ENCODE results near the gene CXCL17. TPM values are rescaled to one million over a fixed set of nuclear protein-coding genes. Genes with fewer than 3 reads are reported as not detected.

Gene CXCL17
- polyA plus RNA-seq, 1 experiment: not detected

- CTCF ChIA-PET: interaction anchor here (2.2 kb wide), 1 partner anchor 40 kb away, joined by 6 read pairs; no protein-coding TSS in a partner anchor
- peaks cover 3% of the 10 kb centered on the region for H3K27me3 ChIP-seq (ENCODE audit: control insufficient read depth, insufficient read depth, low read length)
- H3K9me3 ChIP-seq (ENCODE audit: control insufficient read depth, insufficient read depth, low read length): no peaks in the 10 kb centered on the region
- no peak overlapping the region for H3K4me3 ChIP-seq (ENCODE audit: low read depth, low read length)
- no peak for DNase-seq (ENCODE audit: low read depth, low spot score)
- TF ChIP-seq CTCF (IDR thresholded peaks at IDR 0.05; ENCODE audit: low read depth, low read length): no peak
- H3K27ac ChIP-seq (ENCODE audit: low read depth, low read length): no peak overlapping the region
- POLR2A ChIA-PET: no interaction called here
These were observed 37.8 kb upstream of the CXCL17 start for GRCh38 chr19:42480335-42481095.

- H3K27me3 ChIP-seq (ENCODE audit: control insufficient read depth, insufficient read depth, low read length): peaks cover 6% of the 10 kb centered on the region
- POLR2A ChIA-PET: no interaction called here
- no peak for DNase-seq (ENCODE audit: low read depth, low spot score)
- no peaks in the 10 kb centered on the region for H3K9me3 ChIP-seq (ENCODE audit: control insufficient read depth, insufficient read depth, low read length)
- CTCF ChIA-PET: interaction anchor here (2.2 kb wide), 1 partner anchor 40 kb away, joined by 6 read pairs; no protein-coding TSS in a partner anchor
- H3K4me3 ChIP-seq (ENCODE audit: low read depth, low read length): no peak overlapping the region
- TF ChIP-seq CTCF (IDR thresholded peaks at IDR 0.05; ENCODE audit: low read depth, low read length): no peak
- no peak overlapping the region for H3K27ac ChIP-seq (ENCODE audit: low read depth, low read length)
These were observed 37.0 kb upstream of the CXCL17 start for GRCh38 chr19:42479736-42480135.

- no peak for DNase-seq (ENCODE audit: low read depth, low spot score)
- Histone ChIP-seq H3K27me3 (ENCODE audit: control insufficient read depth, insufficient read depth, low read length) (peaks cover 7% of the 10 kb centered on the region), H3K27ac (ENCODE audit: low read depth, low read length) (no peak overlapping the region), H3K4me3 (ENCODE audit: low read depth, low read length) (no peak overlapping the region), H3K9me3 (ENCODE audit: control insufficient read depth, insufficient read depth, low read length) (no peaks in the 10 kb centered on the region)
- CTCF ChIA-PET: interaction anchor here (2.2 kb wide), 1 partner anchor 39 kb away, joined by 6 read pairs; no protein-coding TSS in a partner anchor
- POLR2A ChIA-PET: no interaction called here
- no peak for TF ChIP-seq CTCF (IDR thresholded peaks at IDR 0.05; ENCODE audit: low read depth, low read length)
These were observed 36.1 kb upstream of the CXCL17 start for GRCh38 chr19:42478765-42479311.

GRCh38 chr19:42477933-42478332 is 35.2 kb upstream of the CXCL17 start:
- H3K4me3 ChIP-seq (ENCODE audit: low read depth, low read length): no peak overlapping the region
- no peak overlapping the region for H3K27ac ChIP-seq (ENCODE audit: low read depth, low read length)
- no peak for TF ChIP-seq CTCF (IDR thresholded peaks at IDR 0.05; ENCODE audit: low read depth, low read length)
- no peaks in the 10 kb centered on the region for H3K9me3 ChIP-seq (ENCODE audit: control insufficient read depth, insufficient read depth, low read length)
- ChIA-PET POLR2A (no interaction called here), CTCF (no interaction called here)
- peaks cover 8% of the 10 kb centered on the region for H3K27me3 ChIP-seq (ENCODE audit: control insufficient read depth, insufficient read depth, low read length)
- no peak for DNase-seq (ENCODE audit: low read depth, low spot score)

- Histone ChIP-seq H3K4me3 (ENCODE audit: low read depth, low read length) (no peak overlapping the region), H3K27me3 (ENCODE audit: control insufficient read depth, insufficient read depth, low read length) (peaks cover 9% of the 10 kb centered on the region), H3K27ac (ENCODE audit: low read depth, low read length) (no peak overlapping the region), H3K9me3 (ENCODE audit: control insufficient read depth, insufficient read depth, low read length) (no peaks in the 10 kb centered on the region)
- CTCF ChIA-PET: no interaction called here
- TF ChIP-seq CTCF (IDR thresholded peaks at IDR 0.05; ENCODE audit: low read depth, low read length): no peak
- POLR2A ChIA-PET: no interaction called here
- DNase-seq (ENCODE audit: low read depth, low spot score): no peak
These were observed 34.4 kb upstream of the CXCL17 start for GRCh38 chr19:42477117-42477516.

Data from AG04450 (cell line).